ENCODE data around the gene PHACTR1.

GRCh38 chr6:13328875-13329183 is 612.3 kb downstream of the PHACTR1 start:
- TF ChIP-seq CTCF (IDR thresholded peaks at IDR 0.05) (no peak), POLR2A (IDR thresholded peaks at IDR 0.05) (no peak), EP300 (IDR thresholded peaks at IDR 0.05) (no peak)

All from stomach (tissue), 4 donors.